Gastroesophageal sphincter (tissue), 4 donors: ENCODE results near the gene SYF2. TPM values are rescaled to one million over a fixed set of nuclear protein-coding genes. Genes with fewer than 3 reads are reported as not detected.

Source experiments
- ATAC-seq: fragments of 150-250 bp; one replicate; pipeline ENCODE4 v1.9.1; 2016; ENCODE audit warnings: mild to moderate bottlenecking, moderate library complexity
- H3K27ac ChIP-seq, 4 donors: fragments of 200-600 bp; sonication (generic) in 3 of 4; 1 replicate in 3 of 4; 2 replicates in 1 of 4; pipeline ENCODE4 v1.5.1; 2016 to 2019
- H3K27me3 ChIP-seq: fragments of 200-600 bp; sonication (generic); one replicate; pipeline ENCODE4 v1.5.1; 2019
- H3K36me3 ChIP-seq, 2 donors: fragments of 200-600 bp; sonication (generic); one replicate each; pipeline ENCODE4 v1.5.1; 2019; ENCODE audit warnings: control low read depth in 1 of 2
- H3K4me1 ChIP-seq, 3 donors: fragments of 200-600 bp; sonication (generic); 1 replicate in 2 of 3; 2 replicates in 1 of 3; pipeline ENCODE4 v1.5.1; 2016 to 2019; ENCODE audit warnings: control low read depth in 2 of 3
- H3K4me3 ChIP-seq, 2 donors: fragments of 200-600 bp; sonication (generic); one replicate each; pipeline ENCODE4 v1.5.1; 2019; ENCODE audit warnings: mild to moderate bottlenecking in 1 of 2, moderate library complexity in 1 of 2
- H3K9me3 ChIP-seq, 3 donors: fragments of 200-600 bp; sonication (generic); one replicate each; pipeline ENCODE4 v1.5.1; 2017 to 2019; ENCODE audit warnings: control low read depth in 2 of 3
- EP300 ChIP-seq: sonication (generic); formaldehyde crosslinking; IDR thresholded peaks from one replicate; pipeline ENCODE4 v1.6.1; 2017; ENCODE audit warnings: antibody characterized with exemption, mild to moderate bottlenecking
- POLR2A ChIP-seq, 2 donors: fragments of 450-650 bp; IDR thresholded peaks; one replicate each; pipeline ENCODE4 v1.6.1; 2017; ENCODE audit warnings: antibody characterized with exemption in 2 of 2, mild to moderate bottlenecking in 2 of 2, moderate library complexity in 1 of 2
- POLR2AphosphoS5 ChIP-seq: sonication (generic); formaldehyde crosslinking; IDR thresholded peaks from one replicate; pipeline ENCODE4 v1.6.1; 2017; ENCODE audit warnings: antibody characterized with exemption
- WGBS, 2 donors: methylation state at CpG; one replicate each; pipeline ENCODE4 v1.1.5; 2018; ENCODE audit warnings: low coverage in 1 of 2; 5-methylcytosine and 5-hydroxymethylcytosine counted together
- total RNA-seq, 4 donors: library from RNA; depleted of rRNA; stranded (reverse); fragments of >200 nt; gene quantifications; one replicate each; pipeline ENCODE4 v1.1.0, GENCODE V29; 2016
- TF ChIP-seq, protein P1 (sequence below), 4 experiments: fragments of 200-600 bp in 2 of 4; fragments of 450-650 bp in 2 of 4; sonication (generic) in 1 of 4; IDR thresholded peaks; one replicate each; pipeline ENCODE4 v1.5.1; 2017 to 2019; ENCODE audit warnings: antibody characterized with exemption in 4 of 4, mild to moderate bottlenecking in 2 of 4, moderate library complexity in 2 of 4

Gene SYF2
- total RNA-seq, 4 donors from 2014 or later, result 54.5 to 105 (median 88.5) TPM

DNA sequence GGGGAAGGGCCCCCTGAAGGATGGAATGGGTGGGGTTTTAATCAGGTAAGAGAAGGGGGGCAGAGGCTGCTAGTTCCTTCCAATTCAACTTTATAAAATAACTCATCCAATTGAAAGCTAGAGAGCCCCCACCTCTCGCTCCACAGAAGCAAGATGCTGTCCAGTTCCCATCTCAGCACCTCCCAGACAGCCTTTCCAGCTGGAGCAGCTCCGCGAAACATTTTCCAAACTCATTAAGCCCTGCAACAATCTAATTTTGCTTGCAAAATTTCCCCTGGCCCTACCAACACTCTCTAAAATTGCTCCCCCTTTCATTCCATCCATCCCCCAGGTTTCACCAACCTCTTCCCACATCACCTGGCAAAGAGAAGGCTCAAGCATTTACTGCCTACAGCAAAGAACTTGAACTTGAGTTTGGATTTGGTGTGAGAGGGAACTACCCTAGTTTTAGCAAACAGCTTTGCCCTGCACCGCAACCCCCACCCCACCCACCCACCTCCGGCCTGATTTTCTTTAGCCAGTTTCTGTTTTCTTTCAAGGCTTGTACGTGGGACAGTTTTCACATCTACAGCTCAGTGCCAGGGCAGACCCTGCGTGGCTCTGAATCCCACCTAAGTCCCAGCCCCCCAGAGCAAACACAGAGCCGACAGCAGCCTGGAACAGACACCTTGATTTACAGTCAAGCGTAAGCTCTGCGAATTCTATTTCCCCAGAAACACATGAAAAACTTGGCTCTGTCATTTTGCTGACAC lies 46.7 kb downstream of the SYF2 start:
- Histone ChIP-seq H3K36me3 (no peaks in the 10 kb centered on the region), H3K4me3 (no peak overlapping the region), H3K4me1 (no peaks in the 10 kb centered on the region), H3K9me3 (no peaks in the 10 kb centered on the region), H3K27ac (no peak overlapping the region), H3K27me3 (peaks cover 22% of the 10 kb centered on the region)
- no peak for ATAC-seq
- TF ChIP-seq, protein P1, sequence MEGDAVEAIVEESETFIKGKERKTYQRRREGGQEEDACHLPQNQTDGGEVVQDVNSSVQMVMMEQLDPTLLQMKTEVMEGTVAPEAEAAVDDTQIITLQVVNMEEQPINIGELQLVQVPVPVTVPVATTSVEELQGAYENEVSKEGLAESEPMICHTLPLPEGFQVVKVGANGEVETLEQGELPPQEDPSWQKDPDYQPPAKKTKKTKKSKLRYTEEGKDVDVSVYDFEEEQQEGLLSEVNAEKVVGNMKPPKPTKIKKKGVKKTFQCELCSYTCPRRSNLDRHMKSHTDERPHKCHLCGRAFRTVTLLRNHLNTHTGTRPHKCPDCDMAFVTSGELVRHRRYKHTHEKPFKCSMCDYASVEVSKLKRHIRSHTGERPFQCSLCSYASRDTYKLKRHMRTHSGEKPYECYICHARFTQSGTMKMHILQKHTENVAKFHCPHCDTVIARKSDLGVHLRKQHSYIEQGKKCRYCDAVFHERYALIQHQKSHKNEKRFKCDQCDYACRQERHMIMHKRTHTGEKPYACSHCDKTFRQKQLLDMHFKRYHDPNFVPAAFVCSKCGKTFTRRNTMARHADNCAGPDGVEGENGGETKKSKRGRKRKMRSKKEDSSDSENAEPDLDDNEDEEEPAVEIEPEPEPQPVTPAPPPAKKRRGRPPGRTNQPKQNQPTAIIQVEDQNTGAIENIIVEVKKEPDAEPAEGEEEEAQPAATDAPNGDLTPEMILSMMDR (IDR thresholded peaks at IDR 0.05), result no peak
- TF ChIP-seq POLR2A (IDR thresholded peaks at IDR 0.05) (no peak), POLR2AphosphoS5 (no peak), EP300 (no peak)
- WGBS, 2 donors, result 34 to 45% methylated on average over 5 to 9 of the region's 10 CpGs

DNA sequence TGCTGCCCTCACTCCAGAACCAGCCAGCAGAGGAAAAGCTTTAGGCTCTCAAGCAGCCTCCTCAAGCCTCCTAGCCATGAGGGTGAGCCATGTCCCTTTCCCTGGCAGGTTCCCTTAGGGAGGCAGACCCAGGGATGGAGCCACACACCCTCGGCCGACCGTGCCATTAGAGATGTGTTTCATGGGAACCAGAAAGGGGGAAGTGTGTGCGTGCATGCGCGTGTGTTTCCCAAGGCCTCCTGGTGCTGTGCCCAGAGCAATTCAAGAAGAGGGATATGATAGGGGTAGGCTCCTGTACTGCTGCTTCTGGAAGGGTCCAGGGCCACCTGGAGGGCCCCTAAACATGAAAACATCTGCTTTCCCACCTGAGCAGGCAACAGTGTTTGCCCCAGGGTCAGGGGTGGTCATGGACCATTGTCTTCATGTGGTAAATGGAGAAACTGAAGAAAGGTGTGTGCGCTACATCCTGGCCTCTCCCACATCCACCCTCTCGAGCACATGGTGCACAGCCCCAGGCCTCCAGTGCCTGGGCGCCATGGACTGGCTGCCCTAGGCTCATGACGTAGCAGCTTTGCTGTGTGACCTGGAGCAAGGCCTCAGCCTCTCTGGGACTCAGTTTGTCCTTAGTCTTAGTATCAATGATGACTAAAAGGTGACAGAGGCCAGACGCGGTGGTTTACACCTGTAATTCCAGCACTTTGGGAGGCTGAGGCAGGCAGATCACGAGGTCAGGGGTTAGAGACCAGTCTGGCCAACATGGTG lies 48.1 kb downstream of the SYF2 start:
- WGBS, 2 donors, result 43 to 93% methylated on average over 3 to 4 of the region's 13 CpGs
- Histone ChIP-seq H3K4me3 (no peak overlapping the region), H3K9me3 (no peaks in the 10 kb centered on the region), H3K27me3 (peaks cover 16% of the 10 kb centered on the region), H3K4me1 (no peaks in the 10 kb centered on the region), H3K36me3 (no peaks in the 10 kb centered on the region), H3K27ac (no peak overlapping the region)
- no peak for ATAC-seq
- TF ChIP-seq, protein P1 (IDR thresholded peaks at IDR 0.05), result no peak

DNA sequence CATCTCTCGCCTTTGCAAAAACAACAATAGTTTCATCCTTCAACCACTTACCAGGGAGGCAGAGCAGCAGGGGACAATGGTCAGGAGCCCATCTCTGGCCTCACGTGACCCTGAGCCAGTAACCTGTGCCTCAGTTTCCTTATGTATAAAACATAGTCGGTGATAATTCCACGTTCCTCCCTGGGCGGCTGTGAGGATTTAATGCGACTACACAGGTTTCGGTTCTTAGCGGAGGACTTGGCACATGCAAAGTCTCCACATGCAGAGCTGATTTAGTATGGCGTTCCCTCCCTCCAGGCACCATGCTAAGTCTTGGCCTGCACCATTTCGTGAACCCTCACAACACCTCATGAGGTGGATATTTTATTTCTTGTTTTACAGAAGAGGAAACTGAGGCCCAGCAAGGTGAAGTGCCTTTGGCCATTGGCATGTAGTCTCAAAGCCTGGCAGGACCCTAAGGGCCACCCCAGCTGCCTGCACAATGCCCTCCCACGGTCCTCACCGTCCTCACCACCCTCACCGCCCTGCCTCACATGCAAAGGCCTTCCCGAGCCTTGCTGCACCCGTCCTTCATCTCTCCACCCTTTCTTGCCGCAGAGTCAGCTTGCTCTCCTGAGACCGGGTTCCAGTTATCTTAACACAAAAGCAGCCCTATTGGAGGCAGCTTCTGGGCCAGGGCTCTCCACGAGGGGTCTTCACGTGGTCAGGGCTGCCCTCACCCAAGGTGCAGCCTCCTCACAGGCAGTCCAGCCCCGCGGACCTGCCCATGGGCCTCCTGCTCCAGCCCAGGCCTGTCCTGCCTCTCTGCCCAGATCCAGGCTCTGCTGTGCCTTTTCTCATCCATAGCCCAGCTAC lies 48.9 kb downstream of the SYF2 start:
- H3K4me3 ChIP-seq, result no peak overlapping the region
- TF ChIP-seq, protein P1 (IDR thresholded peaks at IDR 0.05), result no peak
- TF ChIP-seq EP300 (no peak), POLR2AphosphoS5 (no peak), POLR2A (IDR thresholded peaks at IDR 0.05) (no peak)
- H3K36me3 ChIP-seq, result no peaks in the 10 kb centered on the region
- H3K9me3 ChIP-seq, result no peaks in the 10 kb centered on the region
- no peak overlapping the region for H3K27ac ChIP-seq
- peaks cover 16% of the 10 kb centered on the region for H3K27me3 ChIP-seq
- no peaks in the 10 kb centered on the region for H3K4me1 ChIP-seq
- ATAC-seq, result no peak
- 87 to 94% methylated on average over 13 to 15 of the region's 21 CpGs for WGBS, 2 donors

DNA sequence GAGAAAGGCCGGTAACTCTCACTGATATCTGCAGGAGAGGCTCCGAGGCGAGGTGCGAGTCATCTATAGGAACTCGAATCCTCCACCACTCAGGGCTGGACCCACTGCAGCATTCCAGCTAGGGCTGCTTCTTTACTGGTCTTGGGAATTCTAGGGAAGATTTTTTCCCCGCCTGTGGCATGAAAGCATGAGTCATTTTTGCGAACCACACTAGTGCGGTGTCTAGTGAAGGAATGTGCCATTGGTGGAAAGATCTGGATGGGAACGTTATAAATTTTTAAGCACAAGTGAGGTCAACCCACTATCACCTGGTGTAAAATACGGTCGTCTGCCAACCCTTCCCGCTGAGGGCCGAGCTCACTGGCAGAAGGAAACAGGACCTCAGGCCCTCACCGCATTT lies 49.7 kb downstream of the SYF2 start:
- no peaks in the 10 kb centered on the region for H3K4me1 ChIP-seq
- 80 to 92% methylated on average over 11 to 13 of the region's 14 CpGs for WGBS, 2 donors
- H3K27ac ChIP-seq, result no peak overlapping the region
- H3K9me3 ChIP-seq, result no peaks in the 10 kb centered on the region
- peaks cover 16% of the 10 kb centered on the region for H3K27me3 ChIP-seq
- no peak for ATAC-seq
- H3K36me3 ChIP-seq, result no peaks in the 10 kb centered on the region
- TF ChIP-seq POLR2A (IDR thresholded peaks at IDR 0.05) (no peak), POLR2AphosphoS5 (no peak), EP300 (no peak)
- TF ChIP-seq, protein P1 (IDR thresholded peaks at IDR 0.05), result no peak
- H3K4me3 ChIP-seq, result no peak overlapping the region
